HFFc6 (cell line): ENCODE results near the gene EPC2. TPM values are rescaled to one million over a fixed set of nuclear protein-coding genes. Genes with fewer than 3 reads are reported as not detected.

Experiments
- DNase-seq: peaks from one replicate; pipeline ENCODE4 v3.0.0-alpha.2; 2018
- H3K27ac Mint-ChIP-seq: 2 replicates; pipeline ENCODE4 v1.8.0; 2020; ENCODE audit warnings: mild to moderate bottlenecking, mixed read lengths
- H3K27me3 Mint-ChIP-seq: 2 replicates; pipeline ENCODE4 v1.8.0; 2021; ENCODE audit warnings: mild to moderate bottlenecking, moderate library complexity, mixed read lengths; ENCODE audit not compliant: insufficient read depth
- H3K36me3 Mint-ChIP-seq: 2 replicates; pipeline ENCODE4 v1.8.0; 2021; ENCODE audit warnings: low read depth, mixed read lengths
- H3K4me1 Mint-ChIP-seq: 2 replicates; pipeline ENCODE4 v1.8.0; 2020; ENCODE audit warnings: low read depth, mixed read lengths
- H3K4me3 Mint-ChIP-seq: 2 replicates; pipeline ENCODE4 v1.8.0; 2020; ENCODE audit warnings: mild to moderate bottlenecking, moderate library complexity, mixed read lengths
- H3K9me3 Mint-ChIP-seq: 2 replicates; pipeline ENCODE4 v1.8.0; 2020; ENCODE audit warnings: mild to moderate bottlenecking, mixed read lengths
- total RNA-seq, 6 experiments: library from RNA; stranded (reverse); fragmentation: NEBNext Ultra II Directional; extraction: Animal tissue kit (Norgen Biotek cat#: 25700); gene quantifications; 2 replicates in 1 of 6; 3 replicates in 5 of 6; pipeline ENCODE4 v1.2.3, GENCODE V29; 2021
- TF ChIP-seq, protein P1 (sequence below): fragments of 200-600 bp; sonication (generic); IDR thresholded peaks from 2 replicates; pipeline ENCODE4 v1.5.0; 2021; ENCODE audit warnings: antibody characterized with exemption, mild to moderate bottlenecking

The EPC2 gene
- total RNA-seq, 6 experiments from 2014 or later = 16.6 to 21.3 (median 19.2) TPM

DNA sequence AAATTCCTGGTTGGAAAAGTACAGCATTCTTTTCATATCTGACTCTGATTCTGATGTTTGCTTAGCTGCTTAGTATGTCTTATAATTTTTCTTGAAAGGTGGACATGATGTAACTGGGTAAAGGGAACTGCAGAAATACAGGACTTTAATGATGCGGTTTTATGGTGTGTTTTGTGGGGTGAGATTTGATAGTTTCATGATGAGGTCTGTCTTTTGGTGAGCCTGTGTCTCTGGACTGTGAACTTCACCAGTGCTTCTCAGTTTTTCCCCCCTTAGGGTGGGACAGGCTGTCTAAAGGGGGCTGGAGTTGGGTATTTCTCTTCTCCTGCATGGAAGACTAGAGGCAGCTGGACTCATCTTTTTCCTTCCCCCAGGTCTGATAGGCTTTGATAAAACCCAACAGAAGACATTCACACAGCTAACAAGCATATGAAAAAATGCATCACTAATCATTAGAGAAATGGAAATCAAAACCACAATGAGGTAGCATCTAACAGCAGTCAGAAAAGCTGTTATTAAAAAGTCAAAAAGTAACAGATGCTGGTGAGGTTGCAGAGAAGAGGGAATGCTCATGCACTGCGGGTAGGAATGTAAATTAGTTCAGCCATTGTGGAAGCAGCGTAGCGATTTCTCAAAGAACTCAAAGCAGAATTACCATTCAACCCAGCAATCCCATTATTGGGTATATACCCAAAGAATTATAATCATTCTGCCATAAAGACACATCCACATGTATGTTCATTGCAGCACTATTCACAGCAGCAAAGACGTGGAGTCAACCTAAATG lies 77.6 kb downstream of the EPC2 start:
- TF ChIP-seq, protein P1, sequence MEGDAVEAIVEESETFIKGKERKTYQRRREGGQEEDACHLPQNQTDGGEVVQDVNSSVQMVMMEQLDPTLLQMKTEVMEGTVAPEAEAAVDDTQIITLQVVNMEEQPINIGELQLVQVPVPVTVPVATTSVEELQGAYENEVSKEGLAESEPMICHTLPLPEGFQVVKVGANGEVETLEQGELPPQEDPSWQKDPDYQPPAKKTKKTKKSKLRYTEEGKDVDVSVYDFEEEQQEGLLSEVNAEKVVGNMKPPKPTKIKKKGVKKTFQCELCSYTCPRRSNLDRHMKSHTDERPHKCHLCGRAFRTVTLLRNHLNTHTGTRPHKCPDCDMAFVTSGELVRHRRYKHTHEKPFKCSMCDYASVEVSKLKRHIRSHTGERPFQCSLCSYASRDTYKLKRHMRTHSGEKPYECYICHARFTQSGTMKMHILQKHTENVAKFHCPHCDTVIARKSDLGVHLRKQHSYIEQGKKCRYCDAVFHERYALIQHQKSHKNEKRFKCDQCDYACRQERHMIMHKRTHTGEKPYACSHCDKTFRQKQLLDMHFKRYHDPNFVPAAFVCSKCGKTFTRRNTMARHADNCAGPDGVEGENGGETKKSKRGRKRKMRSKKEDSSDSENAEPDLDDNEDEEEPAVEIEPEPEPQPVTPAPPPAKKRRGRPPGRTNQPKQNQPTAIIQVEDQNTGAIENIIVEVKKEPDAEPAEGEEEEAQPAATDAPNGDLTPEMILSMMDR = no peak
- Mint-ChIP-seq H3K27ac (peak overlapping the region; percentile 3; the same call in 1 of the 2 replicates), H3K4me3 (no peak overlapping the region), H3K9me3 (no peaks in the 10 kb centered on the region), H3K36me3 (peaks cover 25% of the 10 kb centered on the region), H3K27me3 (peaks cover 2% of the 10 kb centered on the region), H3K4me1 (peaks cover 29% of the 10 kb centered on the region)
- DNase-seq = no peak

DNA sequence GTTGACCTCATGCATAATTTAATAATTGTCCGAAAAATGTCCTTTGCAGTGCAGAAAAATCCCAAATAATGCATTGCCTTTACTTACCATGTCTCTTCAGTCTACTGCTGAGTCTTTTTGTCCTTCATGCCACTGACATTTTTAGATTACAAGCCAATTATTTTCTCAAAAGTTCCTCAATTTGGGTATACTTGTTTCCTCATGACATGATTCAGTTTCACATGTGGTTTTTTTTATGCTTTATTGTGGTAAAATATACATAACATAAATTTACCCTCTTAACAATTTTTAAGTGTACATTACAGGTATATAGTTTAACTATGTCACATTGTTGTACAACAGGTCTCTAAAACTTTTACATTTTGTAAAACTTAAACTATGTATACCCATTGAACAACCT lies 81.0 kb downstream of the EPC2 start:
- no peak for DNase-seq
- no peaks in the 10 kb centered on the region for H3K9me3 Mint-ChIP-seq
- no peak overlapping the region for H3K27ac Mint-ChIP-seq
- no peak overlapping the region for H3K4me3 Mint-ChIP-seq
- peaks cover 21% of the 10 kb centered on the region for H3K4me1 Mint-ChIP-seq
- TF ChIP-seq, protein P1 = no peak
- H3K36me3 Mint-ChIP-seq = peaks cover 15% of the 10 kb centered on the region; the same call in 1 of the 2 replicates
- H3K27me3 Mint-ChIP-seq = no peaks in the 10 kb centered on the region

DNA sequence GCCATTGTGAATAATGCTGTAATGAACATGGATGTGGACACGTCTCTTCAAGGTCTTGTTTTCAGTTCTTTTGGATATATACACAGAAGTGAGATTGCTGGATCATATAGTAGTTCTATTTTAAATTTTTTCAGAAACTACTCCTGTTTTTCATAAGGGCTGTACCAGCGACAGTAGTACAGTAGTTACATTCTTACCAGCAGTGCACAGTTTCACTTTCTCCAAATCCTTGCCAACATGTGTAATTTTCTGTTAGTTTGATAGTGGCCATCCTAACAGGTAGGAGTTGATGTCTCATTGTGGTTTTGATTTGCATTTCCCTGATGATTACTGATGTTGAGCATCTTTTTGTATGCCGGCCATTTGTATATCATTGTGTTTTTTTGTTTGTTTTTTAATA lies 81.7 kb downstream of the EPC2 start:
- Mint-ChIP-seq H3K27ac (no peak overlapping the region), H3K4me1 (peaks cover 14% of the 10 kb centered on the region), H3K36me3 (peaks cover 15% of the 10 kb centered on the region; the same call in 1 of the 2 replicates), H3K9me3 (no peaks in the 10 kb centered on the region), H3K4me3 (no peak overlapping the region), H3K27me3 (no peaks in the 10 kb centered on the region)
- TF ChIP-seq, protein P1 = no peak
- DNase-seq = no peak

DNA sequence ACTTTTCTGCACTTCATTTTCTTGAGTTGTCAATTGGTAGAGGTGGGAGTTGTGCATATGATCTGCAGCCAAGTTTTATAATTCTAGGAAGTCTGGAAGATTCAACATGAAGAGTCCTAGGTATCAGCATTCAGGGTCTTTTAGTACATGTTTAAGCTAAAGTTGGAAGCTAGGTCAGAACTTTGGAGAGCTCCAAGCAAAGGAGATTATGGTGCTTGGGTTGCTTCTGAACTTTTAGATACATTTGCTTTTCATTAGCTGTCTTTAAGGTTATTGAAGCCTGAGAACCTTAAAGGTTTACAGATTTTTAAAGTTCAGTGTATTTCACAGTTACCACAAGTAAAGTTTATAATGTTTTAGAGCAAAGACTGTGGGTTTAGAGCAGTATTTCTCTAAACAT lies 85.5 kb downstream of the EPC2 start:
- Mint-ChIP-seq H3K9me3 (no peaks in the 10 kb centered on the region), H3K27me3 (no peaks in the 10 kb centered on the region), H3K4me1 (no peaks in the 10 kb centered on the region), H3K4me3 (no peak overlapping the region), H3K36me3 (peaks cover 10% of the 10 kb centered on the region; the same call in 1 of the 2 replicates), H3K27ac (no peak overlapping the region)
- no peak for DNase-seq
- TF ChIP-seq, protein P1 = no peak

DNA sequence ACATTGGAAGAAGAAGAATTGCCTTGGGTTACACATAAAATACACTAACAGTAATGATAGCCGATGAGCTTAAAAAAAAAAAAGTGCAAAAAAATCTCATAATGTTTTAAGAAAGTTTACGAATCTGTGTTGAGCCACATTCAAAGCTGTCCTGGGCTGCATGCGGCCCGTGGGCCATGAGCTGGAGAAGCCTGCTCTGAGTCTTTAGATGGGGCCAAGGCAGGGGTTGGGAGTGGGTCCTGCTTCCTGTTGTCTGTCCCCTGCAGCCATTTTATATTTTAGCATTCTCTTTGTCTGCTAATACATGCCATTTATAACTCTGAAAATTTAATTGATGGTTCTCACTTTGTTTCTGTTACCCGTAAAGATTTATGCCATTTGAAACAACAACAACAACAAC lies 93.2 kb downstream of the EPC2 start:
- TF ChIP-seq, protein P1 = no peak
- Mint-ChIP-seq H3K4me3 (no peak overlapping the region), H3K36me3 (no peaks in the 10 kb centered on the region), H3K27me3 (no peaks in the 10 kb centered on the region), H3K27ac (no peak overlapping the region), H3K9me3 (no peaks in the 10 kb centered on the region), H3K4me1 (no peaks in the 10 kb centered on the region)
- no peak for DNase-seq
